H9 (cell line): ENCODE measurements around the gene RNF217. TPM values are rescaled to one million over a fixed set of nuclear protein-coding genes. Genes with fewer than 3 reads are reported as not detected.

ENCODE experiments used
- DNase-seq: peaks from one replicate; pipeline ENCODE4 v3.0.0-alpha.2; 2017
- H2AFZ ChIP-seq: one replicate; pipeline ENCODE4 v1.6.1; 2013; ENCODE audit warnings: mild to moderate bottlenecking, low read length, control low read depth, moderate library complexity
- H2AK5ac ChIP-seq: 2 replicates; pipeline ENCODE4 v1.6.1; 2013; ENCODE audit warnings: low read length, control low read depth, mixed read lengths; ENCODE audit not compliant: insufficient read length
- H2BK120ac ChIP-seq: one replicate; pipeline ENCODE4 v1.6.1; 2013; ENCODE audit warnings: low read depth, mild to moderate bottlenecking, low read length, control low read depth, inconsistent platforms; ENCODE audit not compliant: poor library complexity, severe bottlenecking
- H2BK12ac ChIP-seq: 2 replicates; pipeline ENCODE4 v1.6.1; 2013; ENCODE audit warnings: low read length, control low read depth, mixed read lengths, low read depth; ENCODE audit not compliant: insufficient read length
- H2BK15ac ChIP-seq: 2 replicates; pipeline ENCODE4 v1.6.1; 2013; ENCODE audit warnings: low read depth, low read length, control low read depth
- H2BK20ac ChIP-seq: one replicate; pipeline ENCODE4 v1.6.1; 2013; ENCODE audit warnings: low read depth, mild to moderate bottlenecking, low read length, control low read depth, inconsistent platforms; ENCODE audit not compliant: poor library complexity, severe bottlenecking
- H2BK5ac ChIP-seq: 2 replicates; pipeline ENCODE4 v1.6.1; 2013; ENCODE audit warnings: low read length, control low read depth, mixed read lengths; ENCODE audit not compliant: insufficient read length
- H3K14ac ChIP-seq: 2 replicates; pipeline ENCODE4 v1.6.1; 2013; ENCODE audit warnings: low read length, control low read depth; ENCODE audit not compliant: insufficient read depth
- H3K18ac ChIP-seq: 2 replicates; pipeline ENCODE4 v1.6.1; 2013; ENCODE audit warnings: low read depth, mild to moderate bottlenecking, mixed read lengths, low read length, control low read depth; ENCODE audit not compliant: insufficient read length
- H3K23ac ChIP-seq: 2 replicates; pipeline ENCODE4 v1.6.1; 2013; ENCODE audit warnings: low read length, control low read depth, mixed read lengths, low read depth; ENCODE audit not compliant: insufficient read length
- H3K23me2 ChIP-seq: 2 replicates; pipeline ENCODE4 v1.6.1; 2013; ENCODE audit warnings: low read depth, mild to moderate bottlenecking, mixed read lengths, low read length, control low read depth; ENCODE audit not compliant: insufficient read length, poor library complexity, severe bottlenecking
- H3K27ac ChIP-seq: 2 replicates; pipeline ENCODE4 v1.5.1; 2013; ENCODE audit warnings: low read length, control low read depth, mixed read lengths, low read depth; ENCODE audit not compliant: insufficient read length
- H3K27me3 ChIP-seq: 2 replicates; pipeline ENCODE4 v1.6.1; 2013; ENCODE audit warnings: low read length, control low read depth, inconsistent platforms; ENCODE audit not compliant: insufficient read depth
- H3K4ac ChIP-seq: 2 replicates; pipeline ENCODE4 v1.6.1; 2013; ENCODE audit warnings: low read depth, mild to moderate bottlenecking, control low read depth, inconsistent platforms, low read length, moderate library complexity
- H3K4me1 ChIP-seq: 2 replicates; pipeline ENCODE4 v1.6.1; 2013; ENCODE audit warnings: low read length, control low read depth, inconsistent platforms; ENCODE audit not compliant: insufficient read depth
- H3K4me2 ChIP-seq: 2 replicates; pipeline ENCODE4 v1.6.1; 2013; ENCODE audit warnings: low read length, control low read depth, mixed read lengths; ENCODE audit not compliant: insufficient read length, insufficient read depth
- H3K56ac ChIP-seq: 2 replicates; pipeline ENCODE4 v1.6.1; 2013; ENCODE audit warnings: low read depth, mild to moderate bottlenecking, mixed read lengths, low read length, control low read depth; ENCODE audit not compliant: insufficient read length
- H3K79me1 ChIP-seq: 2 replicates; pipeline ENCODE4 v1.6.1; 2013; ENCODE audit warnings: low read depth, mild to moderate bottlenecking, moderate library complexity, low read length, control low read depth, inconsistent platforms; ENCODE audit not compliant: insufficient read depth, poor library complexity, severe bottlenecking
- H3K79me2 ChIP-seq: 2 replicates; pipeline ENCODE4 v1.6.1; 2013; ENCODE audit warnings: low read length, control low read depth, inconsistent platforms; ENCODE audit not compliant: insufficient read depth
- H3K9ac ChIP-seq: 2 replicates; pipeline ENCODE4 v1.6.1; 2013; ENCODE audit warnings: low read length, control low read depth, mixed read lengths; ENCODE audit not compliant: insufficient read length; ENCODE audit errors: extremely low read depth
- H3K9me3 ChIP-seq: one replicate; pipeline ENCODE4 v1.6.1; 2013; ENCODE audit warnings: low read depth, low read length, inconsistent platforms; ENCODE audit not compliant: control insufficient read depth
- H3T11ph ChIP-seq: one replicate; pipeline ENCODE4 v1.6.1; 2013; ENCODE audit warnings: mild to moderate bottlenecking, low read length, control low read depth, inconsistent platforms
- H4K20me1 ChIP-seq: one replicate; pipeline ENCODE4 v1.6.1; 2013; ENCODE audit not compliant: control insufficient read depth, insufficient read length, insufficient read depth
- H4K5ac ChIP-seq: 2 replicates; pipeline ENCODE4 v1.6.1; 2013; ENCODE audit warnings: low read depth, mild to moderate bottlenecking, mixed read lengths, low read length, control low read depth; ENCODE audit not compliant: insufficient read length
- H4K8ac ChIP-seq: replicated peaks from 2 replicates; pipeline ENCODE4 v1.6.1; 2013; ENCODE audit warnings: low read length, control low read depth, mixed read lengths, low read depth; ENCODE audit not compliant: insufficient read length
- H4K91ac ChIP-seq: 2 replicates; pipeline ENCODE4 v1.6.1; 2013; ENCODE audit warnings: low read depth, mild to moderate bottlenecking, moderate library complexity, mixed read lengths, low read length, control low read depth; ENCODE audit not compliant: insufficient read length
- H3K27ac Mint-ChIP-seq, 3 experiments: 2 replicates in 2 of 3; 3 replicates in 1 of 3; pipeline ENCODE4 v1.8.0; 2020 to 2021; ENCODE audit warnings: mixed read lengths in 3 of 3, mild to moderate bottlenecking in 1 of 3, moderate library complexity in 1 of 3
- H3K27me3 Mint-ChIP-seq: 2 replicates; pipeline ENCODE4 v1.8.0; 2021; ENCODE audit warnings: low read depth, mild to moderate bottlenecking, moderate library complexity, mixed read lengths
- H3K36me3 Mint-ChIP-seq, 3 experiments: 2 replicates in 2 of 3; 3 replicates in 1 of 3; pipeline ENCODE4 v1.8.0; 2020 to 2021; ENCODE audit warnings: low read depth in 3 of 3, mixed read lengths in 3 of 3; ENCODE audit not compliant: insufficient read depth in 1 of 3
- H3K4me1 Mint-ChIP-seq, 2 experiments: 2 replicates each; pipeline ENCODE4 v1.8.0; 2020; ENCODE audit warnings: mixed read lengths in 2 of 2
- H3K4me3 Mint-ChIP-seq, 2 experiments: 2 replicates in 1 of 2; 3 replicates in 1 of 2; pipeline ENCODE4 v1.8.0; 2020 to 2021; ENCODE audit warnings: mild to moderate bottlenecking in 2 of 2, mixed read lengths in 2 of 2, moderate library complexity in 1 of 2
- H3K9me3 Mint-ChIP-seq, 2 experiments: 2 replicates in 1 of 2; 3 replicates in 1 of 2; pipeline ENCODE4 v1.8.0; 2020; ENCODE audit warnings: mild to moderate bottlenecking in 2 of 2, mixed read lengths in 2 of 2, moderate library complexity in 1 of 2
- CTCF ChIP-seq: fragments of 200-600 bp; sonication (generic); conservative IDR thresholded peaks from 3 replicates; pipeline ENCODE4 v1.8.0; 2021; ENCODE audit warnings: antibody characterized with exemption, mild to moderate bottlenecking
- WGBS: extraction: QIAGEN DNeasy Blood & Tissue Kit; methylation state at CpG from one replicate; pipeline ENCODE4 v1.1.7; 2013; ENCODE audit warnings: missing lambda C conversion rate, low lambda C conversion rate, mixed read lengths; ENCODE audit not compliant: insufficient read length; ENCODE audit errors: extremely low coverage; 5-methylcytosine and 5-hydroxymethylcytosine counted together
- total RNA-seq: library from RNA; stranded (reverse); gene quantifications from 2 replicates; pipeline ENCODE4 v1.2.1, GENCODE V29; 2021

The RNF217 gene
- total RNA-seq, 1 experiment from 2014 or later = 9.6 TPM

- Histone ChIP-seq H3K27ac (no peak overlapping the region), H3K23me2 (no peaks in the 10 kb centered on the region), H3K79me1 (no peaks in the 10 kb centered on the region), H2AFZ (no peak overlapping the region), H3K14ac (no peak overlapping the region), H3K4ac (no peak overlapping the region), H3K4me1 (no peaks in the 10 kb centered on the region; the same call in 1 of the 2 replicates), H2BK5ac (no peak overlapping the region), H3K56ac (no peak overlapping the region), H3K27me3 (no peaks in the 10 kb centered on the region), H2BK12ac (no peak overlapping the region), H3K9me3 (no peaks in the 10 kb centered on the region), H3K18ac (no peak overlapping the region), H2BK120ac (no peak overlapping the region), H3K23ac (no peak overlapping the region), H4K5ac (no peak overlapping the region), H3K79me2 (no peaks in the 10 kb centered on the region), H2BK20ac (no peak overlapping the region), H4K91ac (no peak overlapping the region), H4K8ac (no peak overlapping the region), H3K4me2 (no peak overlapping the region), H4K20me1 (no peaks in the 10 kb centered on the region), H2AK5ac (no peak overlapping the region), H3K9ac (no peak overlapping the region), H2BK15ac (no peak overlapping the region), H3T11ph (no peak overlapping the region)
- H3K27me3 Mint-ChIP-seq = no peaks in the 10 kb centered on the region
- no peak overlapping the region for H3K4me3 Mint-ChIP-seq
- no peaks in the 10 kb centered on the region for H3K36me3 Mint-ChIP-seq
- no CpG with 5 or more reads among the region's 4 CpGs for WGBS
- H3K4me1 Mint-ChIP-seq = peaks cover 11 to 13% of the 10 kb centered on the region in 2 experiments
- no peak for DNase-seq
- no peaks in the 10 kb centered on the region for H3K9me3 Mint-ChIP-seq
- no peak for TF ChIP-seq CTCF
- peak overlapping the region in 1 of 3 experiments; percentile 7; a peak in 2 of 7 replicates for H3K27ac Mint-ChIP-seq
Measured at GRCh38 chr6:125077453-125077852, 115.2 kb downstream of the RNF217 start.
